SK-N-SH treated with all-trans-retinoic acid at 6 μM for 48 hours (cell line): ENCODE results near the gene MOV10L1.
"Not testable (repeated sequence)": the region's sequence is repeated elsewhere in the genome, so short reads cannot be mapped to it uniquely, and the experiment has no call there.

Experiments used
- ARNTL ChIP-seq: fragments of 450-650 bp; formaldehyde crosslinking; IDR thresholded peaks from 2 replicates; pipeline ENCODE4 v1.5.0; 2020; ENCODE audit warnings: low read depth, mild to moderate bottlenecking, moderate library complexity, borderline replicate concordance
- CREB5 ChIP-seq: fragments of 250-450 bp; sonication (Bioruptor Pico); IDR thresholded peaks from 2 replicates; pipeline ENCODE4 v1.5.1; 2020; ENCODE audit warnings: low read depth, mild to moderate bottlenecking, moderate library complexity
- CSRNP3 ChIP-seq: fragments of 250-450 bp; sonication (Bioruptor Pico); IDR thresholded peaks from 2 replicates; pipeline ENCODE4 v1.5.1; 2021; ENCODE audit warnings: mild to moderate bottlenecking, moderate library complexity
- ESRRG ChIP-seq: fragments of 250-450 bp; sonication (Bioruptor Pico); IDR thresholded peaks from 2 replicates; pipeline ENCODE4 v1.6.1; 2021; ENCODE audit warnings: mild to moderate bottlenecking
- ISL1 ChIP-seq: fragments of 250-450 bp; sonication (Bioruptor Pico); IDR thresholded peaks from 2 replicates; pipeline ENCODE4 v2.1.2; 2022; ENCODE audit warnings: mild to moderate bottlenecking, moderate library complexity
- PATZ1 ChIP-seq: fragments of 250-450 bp; sonication (Bioruptor Pico); IDR thresholded peaks from 2 replicates; pipeline ENCODE4 v1.8.0; 2020; ENCODE audit warnings: mild to moderate bottlenecking, moderate library complexity, borderline replicate concordance
- ZC3H10 ChIP-seq: fragments of 250-450 bp; sonication (Bioruptor Pico); IDR thresholded peaks from 2 replicates; pipeline ENCODE4 v1.5.1; 2021; ENCODE audit warnings: mild to moderate bottlenecking, moderate library complexity
- ZFP3 ChIP-seq: fragments of 250-450 bp; sonication (Bioruptor Pico); IDR thresholded peaks from 2 replicates; pipeline ENCODE4 v1.5.0; 2020; ENCODE audit warnings: mild to moderate bottlenecking, moderate library complexity
- ZFP30 ChIP-seq: fragments of 450-650 bp; formaldehyde crosslinking; IDR thresholded peaks from 2 replicates; pipeline ENCODE4 v1.5.0; 2022; ENCODE audit warnings: mild to moderate bottlenecking, moderate library complexity
- ZNF565 ChIP-seq: fragments of 450-650 bp; formaldehyde crosslinking; conservative IDR thresholded peaks from 2 replicates; pipeline ENCODE4 v1.5.0; 2020; ENCODE audit warnings: low read depth, mild to moderate bottlenecking, moderate library complexity

- TF ChIP-seq PATZ1 (CRISPR knock-in tag); ZC3H10 (CRISPR knock-in tag); ESRRG (CRISPR knock-in tag); ISL1 (CRISPR knock-in tag); CREB5 (CRISPR knock-in tag); CSRNP3; ZNF565; ARNTL (CRISPR knock-in tag); ZFP3: not testable (repeated sequence)
- TF ChIP-seq ZFP30 (CRISPR knock-in tag) = peak; percentile 60
Measured at GRCh38 chr22:50137277-50137676, 47.5 kb downstream of the MOV10L1 start.
